ENCODE results near the gene GABRR1.

The GABRR1 gene

GRCh38 chr6:89255417-89255816 lies 38.3 kb upstream of the GABRR1 start:
- no peak overlapping the region for H3K4me3 ChIP-seq (ENCODE audit: low read depth, low read length)
- no peak for DNase-seq (ENCODE audit: low read depth)
- no peak for TF ChIP-seq CTCF (conservative IDR thresholded peaks at IDR 0.05; ENCODE audit: low read depth, low read length)

DNA sequence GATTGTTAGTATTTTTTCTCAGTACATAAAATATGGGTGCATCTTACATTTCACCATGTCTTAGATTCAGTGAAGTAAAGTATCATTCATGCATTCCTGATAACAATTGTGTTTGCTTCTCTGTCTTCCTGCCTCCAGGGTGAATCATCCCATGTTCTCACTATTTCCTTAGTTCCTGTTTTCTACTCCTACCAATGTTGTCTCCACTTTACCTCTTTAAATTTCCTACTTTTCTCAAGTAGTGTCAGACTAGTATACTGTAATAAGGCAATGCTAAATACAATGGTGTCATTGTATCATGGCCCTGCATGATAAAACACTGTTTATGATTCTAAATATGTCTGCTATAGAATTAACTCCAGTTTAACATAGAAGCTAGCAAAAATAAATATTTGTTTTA lies 37.4 kb upstream of the GABRR1 start:
- peak; percentile 3 for DNase-seq (ENCODE audit: low read depth)
- H3K4me3 ChIP-seq (ENCODE audit: low read depth, low read length): no peak overlapping the region
- no peak for TF ChIP-seq CTCF (conservative IDR thresholded peaks at IDR 0.05; ENCODE audit: low read depth, low read length)

DNA sequence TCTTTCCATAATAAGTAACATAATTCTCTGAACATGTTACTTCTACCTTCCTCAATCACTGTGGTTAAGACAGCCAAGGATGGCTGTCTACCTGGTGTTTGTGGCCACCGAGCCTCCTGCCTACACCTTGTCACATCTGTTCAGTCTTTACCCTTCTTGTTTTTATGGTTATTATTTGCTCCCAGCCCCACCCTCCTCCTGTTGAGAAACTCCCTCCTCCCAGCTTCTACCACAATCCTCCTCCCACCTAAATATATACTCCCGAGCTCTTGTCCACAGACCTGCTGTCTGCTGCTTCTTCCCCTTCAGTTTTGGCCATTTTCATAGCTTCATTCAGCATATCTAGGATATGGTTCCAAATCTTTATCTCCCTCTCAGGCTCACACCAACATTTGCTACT lies 35.7 kb upstream of the GABRR1 start:
- H3K4me3 ChIP-seq (ENCODE audit: low read depth, low read length): no peak overlapping the region
- no peak for TF ChIP-seq CTCF (conservative IDR thresholded peaks at IDR 0.05; ENCODE audit: low read depth, low read length)
- DNase-seq (ENCODE audit: low read depth): no peak

DNA sequence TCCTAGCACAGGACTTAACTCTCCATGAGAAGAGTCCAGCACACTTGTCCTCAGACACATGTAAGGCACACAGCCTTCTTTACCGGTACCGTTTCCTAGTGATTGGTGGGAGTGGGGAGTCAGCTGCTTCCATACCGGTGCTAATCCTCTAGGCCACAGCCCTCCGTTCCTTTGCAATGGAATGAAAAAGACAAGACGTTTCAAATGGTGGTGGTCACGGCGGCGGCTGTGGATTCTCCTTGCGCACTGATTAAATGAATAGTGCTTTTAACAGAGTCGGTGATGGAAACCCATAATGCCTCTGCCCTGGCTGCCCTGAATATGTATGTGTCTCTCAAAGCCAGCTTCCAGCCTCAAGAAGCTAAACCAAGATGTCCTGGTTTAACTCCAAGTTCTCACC lies 34.8 kb upstream of the GABRR1 start:
- no peak for TF ChIP-seq CTCF (conservative IDR thresholded peaks at IDR 0.05; ENCODE audit: low read depth, low read length)
- H3K4me3 ChIP-seq (ENCODE audit: low read depth, low read length): no peak overlapping the region
- no peak for DNase-seq (ENCODE audit: low read depth)

- TF ChIP-seq CTCF (conservative IDR thresholded peaks at IDR 0.05; ENCODE audit: low read depth, low read length): no peak
- H3K4me3 ChIP-seq (ENCODE audit: low read depth, low read length): no peak overlapping the region
- no peak for DNase-seq (ENCODE audit: low read depth)
These were observed 34.0 kb upstream of the GABRR1 start for GRCh38 chr6:89251170-89251569.

GRCh38 chr6:89250239-89250638 lies 33.1 kb upstream of the GABRR1 start:
- no peak for TF ChIP-seq CTCF (conservative IDR thresholded peaks at IDR 0.05; ENCODE audit: low read depth, low read length)
- no peak overlapping the region for H3K4me3 ChIP-seq (ENCODE audit: low read depth, low read length)
- DNase-seq (ENCODE audit: low read depth): no peak

- DNase-seq (ENCODE audit: low read depth): no peak
- TF ChIP-seq CTCF (conservative IDR thresholded peaks at IDR 0.05; ENCODE audit: low read depth, low read length): no peak
- H3K4me3 ChIP-seq (ENCODE audit: low read depth, low read length): no peak overlapping the region
These were observed 27.3 kb upstream of the GABRR1 start for GRCh38 chr6:89244241-89244985.

Data from choroid plexus epithelial cell (primary cell).